LNCAP (cell line): ENCODE data around the gene MUSTN1.

Experiments
- TF ChIP-seq, protein P1 (sequence below): fragments of 450-650 bp; IDR thresholded peaks from 2 replicates; pipeline ENCODE4 v1.5.1; 2017; ENCODE audit warnings: mild to moderate bottlenecking

The MUSTN1 gene

GRCh38 chr3:52839268-52839575 is 4.4 kb upstream of the MUSTN1 start:
- TF ChIP-seq, protein P1, sequence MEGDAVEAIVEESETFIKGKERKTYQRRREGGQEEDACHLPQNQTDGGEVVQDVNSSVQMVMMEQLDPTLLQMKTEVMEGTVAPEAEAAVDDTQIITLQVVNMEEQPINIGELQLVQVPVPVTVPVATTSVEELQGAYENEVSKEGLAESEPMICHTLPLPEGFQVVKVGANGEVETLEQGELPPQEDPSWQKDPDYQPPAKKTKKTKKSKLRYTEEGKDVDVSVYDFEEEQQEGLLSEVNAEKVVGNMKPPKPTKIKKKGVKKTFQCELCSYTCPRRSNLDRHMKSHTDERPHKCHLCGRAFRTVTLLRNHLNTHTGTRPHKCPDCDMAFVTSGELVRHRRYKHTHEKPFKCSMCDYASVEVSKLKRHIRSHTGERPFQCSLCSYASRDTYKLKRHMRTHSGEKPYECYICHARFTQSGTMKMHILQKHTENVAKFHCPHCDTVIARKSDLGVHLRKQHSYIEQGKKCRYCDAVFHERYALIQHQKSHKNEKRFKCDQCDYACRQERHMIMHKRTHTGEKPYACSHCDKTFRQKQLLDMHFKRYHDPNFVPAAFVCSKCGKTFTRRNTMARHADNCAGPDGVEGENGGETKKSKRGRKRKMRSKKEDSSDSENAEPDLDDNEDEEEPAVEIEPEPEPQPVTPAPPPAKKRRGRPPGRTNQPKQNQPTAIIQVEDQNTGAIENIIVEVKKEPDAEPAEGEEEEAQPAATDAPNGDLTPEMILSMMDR: no peak

GRCh38 chr3:52838561-52839267 is 3.9 kb upstream of the MUSTN1 start:
- TF ChIP-seq, protein P1: no peak

DNA sequence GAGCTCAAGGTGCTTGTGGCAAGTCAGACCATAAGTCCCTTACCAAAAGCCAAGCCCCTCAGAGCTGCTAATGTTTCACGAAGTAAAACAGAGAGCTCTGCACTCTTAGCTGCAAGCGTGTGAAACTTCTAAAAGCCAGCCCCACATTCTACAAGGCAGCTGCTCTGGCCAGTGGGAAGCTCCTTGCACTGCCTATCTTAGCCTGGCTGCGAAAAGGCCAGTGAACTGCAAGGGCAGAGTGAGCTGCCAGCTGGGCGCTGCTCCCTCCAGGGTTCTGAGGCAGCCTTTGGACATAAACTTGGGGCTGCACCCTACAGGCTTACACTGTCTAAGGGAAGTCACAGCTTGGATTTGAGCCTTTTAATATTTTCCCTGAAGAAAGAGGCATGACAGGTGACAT is 2.2 kb upstream of the MUSTN1 start:
- TF ChIP-seq, protein P1: no peak

GRCh38 chr3:52836471-52836845 is 1.6 kb upstream of the MUSTN1 start:
- TF ChIP-seq, protein P1: no peak

- TF ChIP-seq, protein P1: no peak
Measured at GRCh38 chr3:52835766-52836470, 1.1 kb upstream of the MUSTN1 start.

DNA sequence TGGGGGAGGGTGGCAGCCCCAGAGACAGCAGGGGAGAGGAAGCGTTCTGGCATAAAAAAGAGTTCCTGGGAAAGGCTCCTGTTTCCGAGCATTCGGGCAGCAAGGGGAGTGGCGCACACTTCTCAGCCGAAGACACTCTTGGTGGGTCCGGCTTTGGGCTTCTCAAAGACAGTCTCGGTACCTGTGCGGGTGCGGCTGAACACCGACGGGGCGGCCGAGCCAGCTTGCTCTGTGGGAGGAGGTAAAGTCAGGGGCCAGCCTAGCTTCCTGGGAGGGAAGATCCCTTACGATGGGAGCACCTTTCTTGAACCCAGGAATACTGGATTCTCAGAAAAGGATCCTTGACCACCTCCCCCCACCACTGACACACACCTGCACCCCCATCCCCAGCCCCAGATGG is 1.6 kb downstream of the MUSTN1 start:
- TF ChIP-seq, protein P1: no peak

- TF ChIP-seq, protein P1: no peak
Measured at GRCh38 chr3:52831500-52832301, 3.1 kb downstream of the MUSTN1 start.
